HG03432 (cell line): ENCODE measurements around the gene ARID4A.
A peak's percentile ranks its signal among the peaks of the same experiment; 100 is the strongest.
"Not testable (repeated sequence)": the region's sequence is repeated elsewhere in the genome, so short reads cannot be mapped to it uniquely, and the experiment has no call there.

ENCODE experiments used
- ATAC-seq: cut with Tn5 transposase; IDR thresholded peaks from one replicate; pipeline ENCODE4 v1.9.1; 2021; ENCODE audit warnings: mild to moderate bottlenecking, moderate library complexity; ENCODE audit not compliant: unreplicated experiment

ARID4A gene

GRCh38 chr14:58353516-58354299 is 55.4 kb downstream of the ARID4A start:
- ATAC-seq: no peak

GRCh38 chr14:58354808-58355207 is 56.5 kb downstream of the ARID4A start:
- no peak for ATAC-seq

DNA sequence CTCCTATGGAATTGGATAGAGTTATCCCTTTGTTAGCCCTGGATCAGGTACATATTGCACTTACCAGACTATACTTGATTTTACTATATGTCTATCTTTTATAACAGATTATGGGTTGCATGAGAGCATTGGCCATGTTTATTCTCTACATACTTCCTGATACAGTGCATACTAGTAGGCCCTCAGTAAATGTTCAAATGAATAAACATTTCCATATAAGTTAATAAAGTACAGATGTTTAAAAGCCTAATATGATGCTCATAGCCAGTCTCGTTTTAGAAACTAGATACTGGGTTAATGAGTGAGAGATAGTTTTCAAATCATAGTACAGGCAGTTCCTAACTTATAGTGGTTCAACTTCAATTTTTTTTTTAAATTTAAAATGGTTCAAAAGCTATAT is 57.9 kb downstream of the ARID4A start:
- no peak for ATAC-seq

DNA sequence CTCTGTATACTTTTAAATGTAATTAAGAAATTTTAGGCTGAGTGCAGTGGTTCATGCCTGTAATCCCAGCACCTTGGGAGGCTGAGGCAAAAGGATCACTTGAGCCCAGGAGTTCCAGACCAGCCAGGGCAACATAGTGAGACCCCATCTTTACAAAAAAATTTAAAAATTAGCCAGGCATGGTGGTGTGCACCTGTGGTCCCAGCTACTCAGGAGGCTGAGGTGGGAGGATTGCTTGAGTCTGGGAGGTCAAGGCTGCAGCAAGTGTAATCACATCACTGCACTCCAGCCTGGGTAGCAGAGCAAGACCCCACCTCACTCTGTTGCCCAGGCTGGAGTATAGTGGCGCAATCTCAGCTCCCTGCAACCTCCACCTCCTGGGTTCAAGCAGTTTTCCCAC is 63.9 kb downstream of the ARID4A start:
- not testable (repeated sequence) for ATAC-seq

DNA sequence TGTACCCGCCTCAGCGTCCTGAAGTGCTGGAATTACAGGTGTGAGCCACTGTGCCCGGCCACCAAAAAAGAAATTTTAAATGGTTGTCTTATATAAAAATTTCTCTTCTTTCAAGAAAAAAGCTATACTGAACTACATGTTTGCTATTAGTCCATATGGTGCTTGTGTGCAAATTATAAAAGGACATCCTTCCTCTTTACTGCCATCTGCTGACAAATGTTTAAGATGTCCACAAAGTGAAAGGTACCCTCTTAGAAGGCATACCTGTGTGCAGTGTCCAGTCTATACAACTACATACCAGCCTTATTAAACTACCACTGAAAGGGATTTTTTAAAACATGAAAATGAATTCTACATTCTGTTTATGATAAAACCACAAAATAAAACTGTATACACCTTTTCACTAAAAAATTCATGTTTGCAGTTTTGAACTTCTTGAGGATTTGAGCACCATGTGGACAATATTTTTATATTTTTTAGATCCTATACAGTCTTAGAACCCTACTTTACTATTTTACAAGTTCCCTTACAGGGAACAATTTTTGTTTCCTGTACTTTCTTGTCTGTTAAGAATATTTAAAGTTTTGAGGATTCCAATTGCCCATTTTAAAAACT is 64.5 kb downstream of the ARID4A start:
- no peak for ATAC-seq

GRCh38 chr14:58364316-58364715 is 66.0 kb downstream of the ARID4A start:
- no peak for ATAC-seq

DNA sequence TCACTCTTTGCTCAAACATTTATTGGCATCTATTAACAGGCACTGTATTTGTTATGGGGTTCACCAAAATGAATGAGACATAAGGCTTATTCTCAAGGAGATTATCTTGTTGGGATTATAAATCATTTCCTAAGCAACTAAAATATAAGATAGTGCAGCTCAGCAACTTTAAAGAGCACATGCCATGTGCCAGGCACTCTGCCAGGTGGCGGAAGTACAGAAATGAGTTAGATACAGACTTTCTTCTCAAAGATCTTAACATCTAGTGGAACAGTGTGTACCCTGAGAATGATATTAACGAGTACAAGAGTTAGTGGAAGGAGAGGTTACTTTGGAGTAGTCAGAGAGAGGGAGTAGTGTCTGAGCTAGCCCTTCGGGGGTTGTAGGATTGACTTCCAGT is 68.9 kb downstream of the ARID4A start:
- no peak for ATAC-seq

- ATAC-seq: no peak
Observed at GRCh38 chr14:58368956-58369355, 70.6 kb downstream of the ARID4A start.

- ATAC-seq: no peak
Observed at GRCh38 chr14:58376791-58377190, 78.4 kb downstream of the ARID4A start.

DNA sequence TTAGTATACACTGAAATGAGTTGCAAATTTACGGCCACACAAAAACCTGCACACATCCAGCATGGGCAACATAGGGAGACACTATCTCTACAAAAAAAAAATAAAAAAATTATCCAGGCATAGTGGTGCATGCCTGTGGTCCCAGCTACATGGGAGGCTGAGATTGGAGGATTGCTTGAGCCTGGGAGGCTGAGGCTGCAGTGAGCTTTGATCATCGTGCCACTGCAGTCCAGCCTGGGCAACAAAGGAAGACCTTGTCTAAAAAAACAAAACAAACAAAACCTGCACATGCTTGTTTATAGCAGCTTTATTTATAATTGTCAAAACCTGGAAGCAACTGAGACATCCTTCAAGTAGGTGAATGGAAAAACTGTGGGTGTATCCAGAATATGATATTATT is 92.5 kb downstream of the ARID4A start:
- ATAC-seq: no peak

DNA sequence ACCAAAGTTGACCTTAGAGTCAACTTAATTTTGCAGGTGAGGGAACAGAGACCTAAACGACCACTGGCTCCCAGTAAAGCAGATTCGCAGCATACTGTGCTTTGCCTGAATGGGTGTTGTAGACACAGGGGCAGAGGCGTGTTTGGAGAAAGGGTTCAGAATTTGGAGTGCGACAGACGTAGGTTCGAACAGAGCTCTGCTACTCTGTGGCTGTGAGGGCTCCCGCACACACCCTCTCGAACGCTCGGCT is 97.1 kb downstream of the ARID4A start:
- ATAC-seq: no peak

DNA sequence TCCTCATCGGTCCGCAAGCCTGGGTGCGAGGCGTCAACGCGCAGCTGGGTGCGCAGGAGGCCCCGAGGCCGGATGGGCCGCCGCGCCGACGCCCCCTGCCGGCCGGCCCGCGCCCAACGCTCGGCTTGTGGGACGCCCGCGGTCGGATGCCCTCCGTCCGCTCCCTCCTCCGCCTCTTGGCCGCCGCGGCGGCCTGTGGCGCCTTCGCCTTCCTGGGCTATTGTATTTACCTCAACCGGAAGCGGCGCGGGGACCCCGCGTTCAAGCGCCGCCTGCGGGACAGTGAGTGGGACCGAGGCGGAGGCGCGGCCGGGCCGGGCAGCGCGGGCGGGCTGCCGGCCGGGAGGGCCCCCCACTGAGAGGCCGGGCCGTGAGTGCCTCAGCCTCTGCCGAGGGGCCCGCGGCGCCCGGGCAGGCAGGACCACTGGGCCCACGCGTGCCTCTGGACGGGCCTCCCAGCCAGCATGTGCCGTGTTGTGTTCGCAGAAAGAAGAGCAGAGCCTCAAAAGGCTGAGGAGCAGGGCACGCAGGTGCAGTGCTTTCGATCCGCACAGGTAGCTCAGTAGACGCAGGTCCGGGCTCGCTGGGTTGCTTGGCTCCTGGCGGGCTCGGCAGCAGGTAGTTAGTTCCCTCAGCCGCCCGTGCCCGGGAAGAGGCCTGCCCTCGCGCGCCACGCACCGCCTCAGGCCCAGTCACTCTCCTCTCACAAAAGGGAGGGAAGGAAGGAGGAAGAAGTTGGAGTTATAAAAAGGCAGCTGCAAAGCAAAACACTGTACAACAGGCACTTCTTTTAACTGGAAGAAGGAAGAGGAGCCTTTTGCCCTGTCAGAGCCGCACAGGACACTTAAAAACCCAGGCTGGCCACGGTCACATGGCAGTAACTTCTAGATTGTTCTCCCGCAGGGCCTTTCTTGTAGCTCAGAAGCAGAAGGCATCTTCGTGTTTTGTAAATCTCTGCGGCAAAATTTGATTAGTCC is 97.7 kb downstream of the ARID4A start, which contains the start of gene TOMM20L:
Gene TOMM20L (plus strand): TSS at position 119 of the 977 bp plus-strand sequence. CDS start 28 bp downstream, at position 147.
- peak; percentile 96 for ATAC-seq

- no peak for ATAC-seq
Observed at GRCh38 chr14:58397156-58397555, 98.8 kb downstream of the ARID4A start.

DNA sequence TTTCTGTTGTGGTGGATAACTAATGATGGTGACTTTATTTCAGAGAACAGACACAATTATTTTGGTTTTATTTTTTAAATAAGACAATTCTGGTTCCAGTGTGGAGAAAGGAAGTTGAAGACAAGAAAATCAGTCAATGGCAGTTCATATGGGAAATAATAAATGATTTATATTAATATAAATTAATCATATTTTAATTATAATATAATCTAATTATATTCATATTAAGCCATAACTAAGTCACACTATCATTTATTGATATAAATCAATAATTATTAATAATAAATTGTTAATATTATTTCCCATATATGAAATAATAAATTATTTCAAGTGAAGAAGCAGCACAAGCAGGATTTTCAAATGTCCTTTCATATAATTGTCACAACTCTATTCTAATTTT is 100.1 kb downstream of the ARID4A start:
- ATAC-seq: no peak

DNA sequence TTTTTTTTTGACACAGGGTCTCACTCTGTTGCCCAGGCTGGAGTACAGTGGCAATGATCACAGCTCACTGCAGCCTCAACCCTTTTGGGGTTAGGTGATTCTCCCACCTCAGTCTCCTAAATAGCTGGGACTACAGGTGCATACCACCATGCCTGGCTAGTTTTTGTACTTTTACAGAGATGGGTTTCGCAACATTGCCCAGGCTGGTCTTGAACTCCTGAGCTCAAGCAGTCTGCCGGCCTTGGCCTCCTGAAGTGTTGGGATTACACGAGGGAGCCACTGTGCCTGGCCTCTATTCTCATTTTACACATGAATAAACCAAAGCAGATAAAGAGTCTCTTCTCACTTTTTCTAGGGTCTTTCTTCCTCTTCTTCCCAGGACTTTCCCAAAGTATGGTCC is 100.5 kb downstream of the ARID4A start:
- ATAC-seq: no peak

DNA sequence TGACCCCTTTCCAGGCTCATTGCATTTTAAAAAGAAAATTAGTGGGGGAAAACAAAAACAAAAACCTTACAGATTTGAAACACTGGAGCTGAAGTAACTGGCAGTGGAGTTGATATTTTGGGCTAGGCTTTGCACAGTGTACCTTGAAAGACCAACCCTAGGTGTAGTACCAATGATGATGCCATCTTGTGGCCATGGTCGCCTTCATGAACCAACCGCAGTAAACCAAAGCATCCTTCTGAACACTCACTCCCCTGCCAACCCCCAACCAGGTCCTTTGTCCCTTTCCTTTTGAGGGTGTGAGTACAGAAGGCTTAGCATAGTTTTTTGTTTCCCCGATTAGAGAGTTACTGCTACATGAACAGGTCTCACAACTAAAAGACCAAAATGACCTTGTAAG is 103.2 kb downstream of the ARID4A start:
- ATAC-seq: no peak

DNA sequence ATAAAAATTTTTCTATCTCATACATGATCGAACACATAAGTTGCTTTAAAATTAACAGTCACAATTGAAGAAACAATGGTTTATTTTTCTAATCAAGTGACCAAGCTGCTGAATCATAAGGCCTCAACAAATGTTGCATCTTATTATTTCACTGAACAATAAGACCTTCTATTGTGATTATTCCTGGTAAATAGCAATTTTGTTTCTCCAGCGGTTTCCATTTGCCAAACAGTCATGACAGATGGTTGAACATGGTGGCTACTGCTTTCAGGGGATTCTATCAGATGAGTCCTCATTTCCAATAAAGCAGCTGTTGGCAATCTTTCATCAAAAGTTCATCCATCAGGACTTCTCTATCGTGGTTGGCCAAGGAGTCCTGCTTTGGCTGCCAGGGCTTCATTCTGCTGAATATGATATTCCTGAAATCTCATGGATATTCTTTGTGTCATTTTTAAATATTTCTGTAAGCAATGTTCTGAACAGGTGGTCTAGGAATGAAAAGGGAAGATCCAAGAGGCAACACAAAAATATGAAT is 110.4 kb downstream of the ARID4A start:
- no peak for ATAC-seq

GRCh38 chr14:58414845-58415244 is 116.5 kb downstream of the ARID4A start:
- no peak for ATAC-seq

- ATAC-seq: no peak
Observed at GRCh38 chr14:58415636-58416547, 117.5 kb downstream of the ARID4A start.

- not testable (repeated sequence) for ATAC-seq
Observed at GRCh38 chr14:58416934-58417333, 118.6 kb downstream of the ARID4A start.
